ENCODE measurements around the gene SCMH1. TPM values are rescaled to one million over a fixed set of nuclear protein-coding genes. Genes with fewer than 3 reads are reported as not detected.

Gene SCMH1
- total and polyA plus RNA-seq, 9 donors: 26.9 to 41.7 (median 32.7) TPM

GRCh38 chr1:41280202-41281032 lies 38.3 kb upstream of the SCMH1 start:
- DNase-seq: no peak
- WGBS (ENCODE audit: insufficient coverage): 61% methylated on average over 5 of the region's 11 CpGs
- Histone ChIP-seq H3K4me3 (ENCODE audit: low read length) (no peak overlapping the region), H3K36me3 (ENCODE audit: control insufficient read depth, insufficient read depth, low read length) (no peaks in the 10 kb centered on the region), H3K27ac (ENCODE audit: low read length) (no peak overlapping the region), H3K4me1 (ENCODE audit: control insufficient read depth, insufficient read depth, low read length) (peaks cover 19% of the 10 kb centered on the region), H3K9me3 (replicated peaks; ENCODE audit: control insufficient read depth, low read depth, low read length) (no peaks in the 10 kb centered on the region), H3K27me3 (ENCODE audit: control insufficient read depth, insufficient read depth, low read length) (peaks cover 10% of the 10 kb centered on the region)

- DNase-seq: no peak
- H3K27me3 ChIP-seq (ENCODE audit: control insufficient read depth, insufficient read depth, low read length): peaks cover 6% of the 10 kb centered on the region
- 63% methylated on average over 1 of the region's 3 CpGs for WGBS (ENCODE audit: insufficient coverage)
Observed at GRCh38 chr1:41278076-41278475, 36.0 kb upstream of the SCMH1 start.

GRCh38 chr1:41277371-41277975 lies 35.4 kb upstream of the SCMH1 start:
- Histone ChIP-seq H3K27me3 (ENCODE audit: control insufficient read depth, insufficient read depth, low read length) (peaks cover 6% of the 10 kb centered on the region), H3K9me3 (replicated peaks; ENCODE audit: control insufficient read depth, low read depth, low read length) (no peaks in the 10 kb centered on the region), H3K27ac (ENCODE audit: low read length) (no peak overlapping the region), H3K4me3 (ENCODE audit: low read length) (no peak overlapping the region), H3K4me1 (ENCODE audit: control insufficient read depth, insufficient read depth, low read length) (peaks cover under 1% of the 10 kb centered on the region), H3K36me3 (ENCODE audit: control insufficient read depth, insufficient read depth, low read length) (no peaks in the 10 kb centered on the region)
- WGBS (ENCODE audit: insufficient coverage): 47% methylated on average over 10 of the region's 12 CpGs
- no peak for DNase-seq

More at GRCh38 chr1:41278076-41278475, 36.0 kb upstream of the SCMH1 start:
- Histone ChIP-seq H3K4me3 (ENCODE audit: low read length) (no peak overlapping the region), H3K27ac (ENCODE audit: low read length) (no peak overlapping the region), H3K9me3 (replicated peaks; ENCODE audit: control insufficient read depth, low read depth, low read length) (no peaks in the 10 kb centered on the region), H3K36me3 (ENCODE audit: control insufficient read depth, insufficient read depth, low read length) (no peaks in the 10 kb centered on the region), H3K4me1 (ENCODE audit: control insufficient read depth, insufficient read depth, low read length) (peaks cover 6% of the 10 kb centered on the region)

GRCh38 chr1:41275831-41276230 lies 33.7 kb upstream of the SCMH1 start:
- Histone ChIP-seq H3K36me3 (ENCODE audit: control insufficient read depth, insufficient read depth, low read length) (no peaks in the 10 kb centered on the region), H3K4me1 (ENCODE audit: control insufficient read depth, insufficient read depth, low read length) (no peaks in the 10 kb centered on the region), H3K27ac (ENCODE audit: low read length) (no peak overlapping the region), H3K9me3 (replicated peaks; ENCODE audit: control insufficient read depth, low read depth, low read length) (no peaks in the 10 kb centered on the region), H3K4me3 (ENCODE audit: low read length) (no peak overlapping the region), H3K27me3 (ENCODE audit: control insufficient read depth, insufficient read depth, low read length) (peaks cover 6% of the 10 kb centered on the region)
- no peak for DNase-seq
- 88% methylated on average over 7 of the region's 9 CpGs for WGBS (ENCODE audit: insufficient coverage)

- H3K27ac ChIP-seq (ENCODE audit: low read length): no peak overlapping the region
Observed at GRCh38 chr1:41274752-41275545, 32.8 kb upstream of the SCMH1 start.

GRCh38 chr1:41272601-41273000 lies 30.5 kb upstream of the SCMH1 start:
- no peak for DNase-seq
- H3K9me3 ChIP-seq (replicated peaks; ENCODE audit: control insufficient read depth, low read depth, low read length): no peaks in the 10 kb centered on the region
- peaks cover 5% of the 10 kb centered on the region for H3K27me3 ChIP-seq (ENCODE audit: control insufficient read depth, insufficient read depth, low read length)
- no peaks in the 10 kb centered on the region for H3K36me3 ChIP-seq (ENCODE audit: control insufficient read depth, insufficient read depth, low read length)
- no peak overlapping the region for H3K4me3 ChIP-seq (ENCODE audit: low read length)
- no peaks in the 10 kb centered on the region for H3K4me1 ChIP-seq (ENCODE audit: control insufficient read depth, insufficient read depth, low read length)
- 47% methylated on average over 7 of the region's 8 CpGs for WGBS (ENCODE audit: insufficient coverage)
- H3K27ac ChIP-seq (ENCODE audit: low read length): no peak overlapping the region

More at GRCh38 chr1:41274752-41275545, 32.8 kb upstream of the SCMH1 start:
- DNase-seq: peak; percentile 52
- Histone ChIP-seq H3K4me1 (ENCODE audit: control insufficient read depth, insufficient read depth, low read length) (no peaks in the 10 kb centered on the region), H3K36me3 (ENCODE audit: control insufficient read depth, insufficient read depth, low read length) (no peaks in the 10 kb centered on the region), H3K27me3 (ENCODE audit: control insufficient read depth, insufficient read depth, low read length) (peaks cover 6% of the 10 kb centered on the region), H3K9me3 (replicated peaks; ENCODE audit: control insufficient read depth, low read depth, low read length) (no peaks in the 10 kb centered on the region), H3K4me3 (ENCODE audit: low read length) (no peak overlapping the region)
- 56% methylated on average over 6 of the region's 7 CpGs for WGBS (ENCODE audit: insufficient coverage)

- no peak overlapping the region for H3K4me3 ChIP-seq (ENCODE audit: low read length)
- WGBS (ENCODE audit: insufficient coverage): 0% methylated on average over 5 of the region's 8 CpGs
- DNase-seq: peak; percentile 77
- H3K36me3 ChIP-seq (ENCODE audit: control insufficient read depth, insufficient read depth, low read length): no peaks in the 10 kb centered on the region
- no peak overlapping the region for H3K27ac ChIP-seq (ENCODE audit: low read length)
- H3K27me3 ChIP-seq (ENCODE audit: control insufficient read depth, insufficient read depth, low read length): no peaks in the 10 kb centered on the region
- no peaks in the 10 kb centered on the region for H3K9me3 ChIP-seq (replicated peaks; ENCODE audit: control insufficient read depth, low read depth, low read length)
- H3K4me1 ChIP-seq (ENCODE audit: control insufficient read depth, insufficient read depth, low read length): peaks cover 4% of the 10 kb centered on the region
Observed at GRCh38 chr1:41268154-41268770, 26.2 kb upstream of the SCMH1 start.

- no CpG with 5 or more reads among the region's 3 CpGs for WGBS (ENCODE audit: insufficient coverage)
- no peak overlapping the region for H3K27ac ChIP-seq (ENCODE audit: low read length)
- H3K27me3 ChIP-seq (ENCODE audit: control insufficient read depth, insufficient read depth, low read length): no peaks in the 10 kb centered on the region
- no peak for DNase-seq
- no peaks in the 10 kb centered on the region for H3K36me3 ChIP-seq (ENCODE audit: control insufficient read depth, insufficient read depth, low read length)
- H3K4me3 ChIP-seq (ENCODE audit: low read length): no peak overlapping the region
- no peaks in the 10 kb centered on the region for H3K9me3 ChIP-seq (replicated peaks; ENCODE audit: control insufficient read depth, low read depth, low read length)
- peaks cover 4% of the 10 kb centered on the region for H3K4me1 ChIP-seq (ENCODE audit: control insufficient read depth, insufficient read depth, low read length)
Observed at GRCh38 chr1:41261926-41262618, 20.0 kb upstream of the SCMH1 start.

- Histone ChIP-seq H3K36me3 (ENCODE audit: control insufficient read depth, insufficient read depth, low read length) (no peaks in the 10 kb centered on the region), H3K27me3 (ENCODE audit: control insufficient read depth, insufficient read depth, low read length) (no peaks in the 10 kb centered on the region), H3K9me3 (replicated peaks; ENCODE audit: control insufficient read depth, low read depth, low read length) (no peaks in the 10 kb centered on the region), H3K27ac (ENCODE audit: low read length) (no peak overlapping the region), H3K4me3 (ENCODE audit: low read length) (no peak overlapping the region), H3K4me1 (ENCODE audit: control insufficient read depth, insufficient read depth, low read length) (peaks cover 4% of the 10 kb centered on the region)
- no peak for DNase-seq
- 88% methylated on average over 1 of the region's 2 CpGs for WGBS (ENCODE audit: insufficient coverage)
Observed at GRCh38 chr1:41260768-41261167, 18.7 kb upstream of the SCMH1 start.

All from muscle of leg (tissue), 11 donors.